DND-41 (cell line): Measurements from ENCODE around the gene EYA2.

Source experiments
- ATAC-seq: fragments of 200-7000 bp; cut with Tn5 transposase; 3 replicates; pipeline ENCODE4 v1.9.1; 2021; ENCODE audit warnings: low read depth; ENCODE audit not compliant: insufficient read depth
- DNase-seq: peaks from one replicate; pipeline ENCODE4 v3.0.0-alpha.2; 2020
- H2AFZ ChIP-seq: 2 replicates; pipeline ENCODE4 v1.6.0; 2012; ENCODE audit warnings: low read depth, low read length
- H3K27ac ChIP-seq: 2 replicates; pipeline ENCODE4 v1.5.1; 2012; ENCODE audit warnings: low read length, inconsistent platforms
- H3K27me3 ChIP-seq: fragments of 200-600 bp; sonication (generic); 2 replicates; pipeline ENCODE4 v1.6.0; 2012; ENCODE audit warnings: low read length, mild to moderate bottlenecking, inconsistent platforms; ENCODE audit not compliant: insufficient read depth, poor library complexity
- H3K36me3 ChIP-seq: 2 replicates; pipeline ENCODE4 v1.5.1; 2012; ENCODE audit warnings: low read length, inconsistent platforms; ENCODE audit not compliant: insufficient read depth
- H3K4me1 ChIP-seq: 2 replicates; pipeline ENCODE4 v1.5.1; 2012; ENCODE audit warnings: mild to moderate bottlenecking, low read length; ENCODE audit not compliant: insufficient read depth
- H3K4me2 ChIP-seq: 2 replicates; pipeline ENCODE4 v1.6.0; 2012; ENCODE audit warnings: mild to moderate bottlenecking, moderate library complexity, low read length, inconsistent platforms; ENCODE audit not compliant: insufficient read depth
- H3K4me3 ChIP-seq, 2 experiments: fragments of 200-600 bp in 1 of 2; shearing (Covaris generic) in 1 of 2; 2 replicates each; pipeline ENCODE4 v1.5.1; 2012 to 2016; ENCODE audit warnings: inconsistent platforms in 2 of 2, low read length in 2 of 2, mild to moderate bottlenecking in 2 of 2, low read depth in 1 of 2, moderate library complexity in 1 of 2
- H3K79me2 ChIP-seq: 2 replicates; pipeline ENCODE4 v1.6.0; 2012; ENCODE audit warnings: low read length, inconsistent platforms; ENCODE audit not compliant: insufficient read depth
- H3K9ac ChIP-seq: 2 replicates; pipeline ENCODE4 v1.6.0; 2012; ENCODE audit warnings: low read depth, mild to moderate bottlenecking, inconsistent platforms, low read length, moderate library complexity
- H3K9me3 ChIP-seq: 2 replicates; pipeline ENCODE4 v1.5.1; 2012; ENCODE audit warnings: low read length, moderate library complexity, mild to moderate bottlenecking, inconsistent platforms; ENCODE audit not compliant: insufficient read depth, severe bottlenecking
- H4K20me1 ChIP-seq: 2 replicates; pipeline ENCODE4 v1.6.0; 2012; ENCODE audit warnings: low read length; ENCODE audit not compliant: insufficient read depth
- EZH2 ChIP-seq: IDR thresholded peaks from 3 replicates; pipeline ENCODE4 v1.6.1; 2012; ENCODE audit warnings: borderline replicate concordance, low read depth, mild to moderate bottlenecking, moderate library complexity, low read length, inconsistent platforms; ENCODE audit not compliant: severe bottlenecking
- TF ChIP-seq, protein P1 (sequence below): IDR thresholded peaks from 2 replicates; pipeline ENCODE4 v1.5.1; 2012; ENCODE audit warnings: borderline replicate concordance, low read length, moderate library complexity, mild to moderate bottlenecking; ENCODE audit not compliant: poor library complexity, severe bottlenecking; ENCODE audit errors: extremely low read depth

Gene EYA2

DNA sequence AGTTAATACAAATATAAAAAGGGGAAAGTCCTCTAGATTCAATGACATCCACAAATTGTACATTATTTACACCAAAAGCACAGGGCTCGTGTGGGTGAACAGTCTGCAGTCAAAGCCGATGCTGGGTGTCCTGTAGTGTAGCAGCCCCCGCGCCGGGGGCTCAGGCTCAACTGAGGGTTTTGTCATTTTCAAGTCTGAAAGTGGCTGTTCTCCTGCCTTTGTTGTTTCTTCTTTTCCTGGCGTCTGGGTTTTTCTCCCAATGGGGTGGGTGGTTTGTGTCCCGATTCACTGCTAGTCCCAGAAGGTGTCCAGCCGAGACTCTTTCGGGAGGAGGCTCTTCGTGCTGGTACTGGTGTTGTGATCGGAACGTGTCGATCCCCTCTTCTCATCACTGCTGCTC lies 315.8 kb downstream of the EYA2 start:
- H3K36me3 ChIP-seq, result peaks cover 72% of the 10 kb centered on the region
- H3K4me2 ChIP-seq, result no peak overlapping the region
- peaks cover 16% of the 10 kb centered on the region; the same call in 1 of the 2 replicates for H4K20me1 ChIP-seq
- no peak overlapping the region for H3K4me3 ChIP-seq
- H3K9ac ChIP-seq, result no peak overlapping the region
- no peaks in the 10 kb centered on the region for H3K79me2 ChIP-seq
- no peak overlapping the region for H2AFZ ChIP-seq
- no peaks in the 10 kb centered on the region for H3K9me3 ChIP-seq
- TF ChIP-seq, protein P1, sequence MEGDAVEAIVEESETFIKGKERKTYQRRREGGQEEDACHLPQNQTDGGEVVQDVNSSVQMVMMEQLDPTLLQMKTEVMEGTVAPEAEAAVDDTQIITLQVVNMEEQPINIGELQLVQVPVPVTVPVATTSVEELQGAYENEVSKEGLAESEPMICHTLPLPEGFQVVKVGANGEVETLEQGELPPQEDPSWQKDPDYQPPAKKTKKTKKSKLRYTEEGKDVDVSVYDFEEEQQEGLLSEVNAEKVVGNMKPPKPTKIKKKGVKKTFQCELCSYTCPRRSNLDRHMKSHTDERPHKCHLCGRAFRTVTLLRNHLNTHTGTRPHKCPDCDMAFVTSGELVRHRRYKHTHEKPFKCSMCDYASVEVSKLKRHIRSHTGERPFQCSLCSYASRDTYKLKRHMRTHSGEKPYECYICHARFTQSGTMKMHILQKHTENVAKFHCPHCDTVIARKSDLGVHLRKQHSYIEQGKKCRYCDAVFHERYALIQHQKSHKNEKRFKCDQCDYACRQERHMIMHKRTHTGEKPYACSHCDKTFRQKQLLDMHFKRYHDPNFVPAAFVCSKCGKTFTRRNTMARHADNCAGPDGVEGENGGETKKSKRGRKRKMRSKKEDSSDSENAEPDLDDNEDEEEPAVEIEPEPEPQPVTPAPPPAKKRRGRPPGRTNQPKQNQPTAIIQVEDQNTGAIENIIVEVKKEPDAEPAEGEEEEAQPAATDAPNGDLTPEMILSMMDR, result no peak
- no peak for TF ChIP-seq EZH2
- DNase-seq (no peak), ATAC-seq (no peak)
- H3K4me1 ChIP-seq, result no peaks in the 10 kb centered on the region
- H3K27me3 ChIP-seq, result no peaks in the 10 kb centered on the region
- H3K27ac ChIP-seq, result no peak overlapping the region

DNA sequence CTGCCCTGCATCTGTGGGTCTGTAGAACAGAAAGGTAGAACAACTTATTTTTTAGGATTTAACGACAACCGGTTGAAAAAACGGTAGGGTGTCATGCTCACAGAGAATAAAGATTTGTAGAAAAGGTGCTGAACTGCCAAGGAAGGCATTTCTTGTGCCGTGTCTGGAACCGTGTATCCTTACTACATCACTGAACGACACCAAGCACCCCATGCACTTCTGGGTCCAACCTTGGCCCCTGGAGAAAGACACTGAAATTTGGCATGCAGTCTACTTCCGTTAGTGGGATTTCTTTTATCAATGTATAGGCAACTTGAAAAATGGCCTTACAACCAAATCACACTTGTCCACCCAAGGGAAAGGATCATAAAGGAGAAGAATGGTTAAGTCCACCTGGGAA lies 316.4 kb downstream of the EYA2 start:
- H4K20me1 ChIP-seq, result peaks cover 16% of the 10 kb centered on the region; the same call in 1 of the 2 replicates
- H3K36me3 ChIP-seq, result peaks cover 78% of the 10 kb centered on the region
- no peak overlapping the region for H3K9ac ChIP-seq
- no peaks in the 10 kb centered on the region for H3K4me1 ChIP-seq
- no peak for ATAC-seq
- TF ChIP-seq, protein P1, result no peak
- TF ChIP-seq EZH2, result no peak
- no peaks in the 10 kb centered on the region for H3K9me3 ChIP-seq
- H3K4me3 ChIP-seq, result no peak overlapping the region
- H3K27ac ChIP-seq, result no peak overlapping the region
- no peak overlapping the region for H2AFZ ChIP-seq
- no peak for DNase-seq
- no peaks in the 10 kb centered on the region for H3K27me3 ChIP-seq
- no peak overlapping the region for H3K4me2 ChIP-seq
- H3K79me2 ChIP-seq, result no peaks in the 10 kb centered on the region

DNA sequence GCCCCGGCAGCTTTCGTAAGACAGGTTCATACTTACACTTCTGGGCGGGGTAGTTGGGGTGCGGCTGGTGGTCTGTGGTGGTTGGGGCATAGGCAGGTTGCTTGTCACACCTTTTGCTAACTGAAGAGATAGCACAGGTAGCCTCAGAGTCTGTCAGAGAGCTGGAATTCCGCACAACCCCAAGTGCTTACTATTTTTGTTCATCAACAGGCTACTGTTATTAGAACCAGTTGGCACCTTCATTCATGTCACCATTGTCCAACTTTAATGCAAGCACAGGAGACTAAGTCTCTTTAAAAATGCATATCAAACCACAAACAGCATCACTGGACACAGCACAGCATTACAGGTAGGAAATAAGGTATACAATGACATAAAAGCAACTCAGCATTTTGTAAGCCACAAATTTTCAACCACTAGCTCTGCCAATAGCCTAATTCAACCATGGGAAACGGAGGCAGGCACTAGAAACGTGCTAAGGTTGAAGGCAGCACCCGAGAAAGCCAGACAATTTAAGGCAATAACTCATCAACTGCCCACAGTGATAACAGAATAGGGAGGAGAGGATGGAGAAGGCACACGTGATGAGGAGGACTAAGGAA lies 318.1 kb downstream of the EYA2 start:
- Histone ChIP-seq H3K36me3 (peaks cover 91% of the 10 kb centered on the region), H3K4me3 (no peak overlapping the region), H3K4me1 (no peaks in the 10 kb centered on the region), H3K27me3 (no peaks in the 10 kb centered on the region), H3K9me3 (no peaks in the 10 kb centered on the region), H3K79me2 (no peaks in the 10 kb centered on the region), H3K27ac (no peak overlapping the region), H3K4me2 (no peak overlapping the region), H4K20me1 (peaks cover 16% of the 10 kb centered on the region; the same call in 1 of the 2 replicates), H3K9ac (no peak overlapping the region), H2AFZ (no peak overlapping the region)
- TF ChIP-seq, protein P1, result no peak
- TF ChIP-seq EZH2, result no peak
- ATAC-seq (no peak), DNase-seq (no peak)
